Loucy (cell line): Measurements from ENCODE around the gene GAS2L1.

ENCODE experiments used
- H2AFZ ChIP-seq: fragments of 200-600 bp; sonication (generic); 2 replicates; pipeline ENCODE4 v1.6.0; 2016; ENCODE audit warnings: antibody characterized with exemption, mild to moderate bottlenecking, low read length, moderate library complexity
- H3F3A ChIP-seq: fragments of 200-600 bp; 2 replicates; pipeline ENCODE4 v1.6.0; 2016; ENCODE audit warnings: antibody characterized with exemption, low read depth, mild to moderate bottlenecking
- H3K27me3 ChIP-seq: fragments of 200-600 bp; sonication (generic); 2 replicates; pipeline ENCODE4 v1.6.1; 2014; ENCODE audit warnings: low read length, mild to moderate bottlenecking; ENCODE audit not compliant: insufficient read depth, poor library complexity, severe bottlenecking
- H3K36me3 ChIP-seq: fragments of 200-600 bp; sonication (generic); 2 replicates; pipeline ENCODE4 v1.6.1; 2016; ENCODE audit warnings: low read length; ENCODE audit not compliant: insufficient read depth
- H3K4me1 ChIP-seq: fragments of 200-600 bp; sonication (generic); 2 replicates; pipeline ENCODE4 v1.5.1; 2014; ENCODE audit warnings: low read length, mild to moderate bottlenecking; ENCODE audit not compliant: insufficient read depth, poor library complexity, severe bottlenecking
- H3K4me2 ChIP-seq: fragments of 200-600 bp; sonication (generic); 2 replicates; pipeline ENCODE4 v1.6.0; 2014; ENCODE audit warnings: antibody characterized with exemption, low read length, low read depth, mild to moderate bottlenecking; ENCODE audit not compliant: poor library complexity, severe bottlenecking
- H3K4me3 ChIP-seq: fragments of 200-600 bp; sonication (generic); 2 replicates; pipeline ENCODE4 v1.5.1; 2014; ENCODE audit warnings: low read length, mild to moderate bottlenecking, mixed read lengths; ENCODE audit not compliant: poor library complexity, severe bottlenecking
- H3K79me2 ChIP-seq: fragments of 200-600 bp; sonication (generic); 2 replicates; pipeline ENCODE4 v1.6.1; 2014; ENCODE audit warnings: low read length; ENCODE audit not compliant: insufficient read depth
- H3K9ac ChIP-seq: fragments of 200-600 bp; sonication (generic); 2 replicates; pipeline ENCODE4 v1.6.0; 2014; ENCODE audit warnings: mild to moderate bottlenecking, low read depth, low read length, moderate library complexity; ENCODE audit not compliant: poor library complexity, severe bottlenecking
- H3K9me2 ChIP-seq: fragments of 200-600 bp; sonication (generic); replicated peaks from 2 replicates; pipeline ENCODE4 v1.6.1; 2016; ENCODE audit warnings: low read depth, low read length, mixed read lengths
- H3K9me3 ChIP-seq: fragments of 200-600 bp; sonication (generic); 2 replicates; pipeline ENCODE4 v1.6.1; 2014; ENCODE audit warnings: mild to moderate bottlenecking, antibody characterized with exemption, low read length, low read depth; ENCODE audit not compliant: insufficient read depth
- H4K20me1 ChIP-seq: fragments of 200-600 bp; sonication (generic); 2 replicates; pipeline ENCODE4 v1.6.0; 2014; ENCODE audit warnings: antibody characterized with exemption, low read length, mild to moderate bottlenecking; ENCODE audit not compliant: insufficient read depth, poor library complexity, severe bottlenecking
- EZH2phosphoT487 ChIP-seq: fragments of 200-600 bp; IDR thresholded peaks from 2 replicates; pipeline ENCODE4 v1.6.1; 2018; ENCODE audit warnings: antibody characterized with exemption, mild to moderate bottlenecking, moderate library complexity, borderline replicate concordance
- TF ChIP-seq, protein P1 (sequence below): fragments of 200-600 bp; sonication (generic); conservative IDR thresholded peaks from 2 replicates; pipeline ENCODE4 v1.5.1; 2014; ENCODE audit warnings: mild to moderate bottlenecking, antibody characterized with exemption, low read length

Gene GAS2L1

GRCh38 chr22:29325356-29325755 lies 18.9 kb downstream of the GAS2L1 start:
- no peaks in the 10 kb centered on the region for H3K9me3 ChIP-seq
- no peaks in the 10 kb centered on the region for H4K20me1 ChIP-seq
- H3K4me2 ChIP-seq, result no peak overlapping the region
- H3K36me3 ChIP-seq, result peaks cover 40% of the 10 kb centered on the region; the same call in 1 of the 2 replicates
- H2AFZ ChIP-seq, result no peak overlapping the region
- no peak overlapping the region for H3K9ac ChIP-seq
- no peaks in the 10 kb centered on the region for H3K4me1 ChIP-seq
- H3K9me2 ChIP-seq, result no peaks in the 10 kb centered on the region
- H3K4me3 ChIP-seq, result no peak overlapping the region
- H3K79me2 ChIP-seq, result no peaks in the 10 kb centered on the region
- H3F3A ChIP-seq, result no peaks in the 10 kb centered on the region
- TF ChIP-seq EZH2phosphoT487, result no peak
- TF ChIP-seq, protein P1, sequence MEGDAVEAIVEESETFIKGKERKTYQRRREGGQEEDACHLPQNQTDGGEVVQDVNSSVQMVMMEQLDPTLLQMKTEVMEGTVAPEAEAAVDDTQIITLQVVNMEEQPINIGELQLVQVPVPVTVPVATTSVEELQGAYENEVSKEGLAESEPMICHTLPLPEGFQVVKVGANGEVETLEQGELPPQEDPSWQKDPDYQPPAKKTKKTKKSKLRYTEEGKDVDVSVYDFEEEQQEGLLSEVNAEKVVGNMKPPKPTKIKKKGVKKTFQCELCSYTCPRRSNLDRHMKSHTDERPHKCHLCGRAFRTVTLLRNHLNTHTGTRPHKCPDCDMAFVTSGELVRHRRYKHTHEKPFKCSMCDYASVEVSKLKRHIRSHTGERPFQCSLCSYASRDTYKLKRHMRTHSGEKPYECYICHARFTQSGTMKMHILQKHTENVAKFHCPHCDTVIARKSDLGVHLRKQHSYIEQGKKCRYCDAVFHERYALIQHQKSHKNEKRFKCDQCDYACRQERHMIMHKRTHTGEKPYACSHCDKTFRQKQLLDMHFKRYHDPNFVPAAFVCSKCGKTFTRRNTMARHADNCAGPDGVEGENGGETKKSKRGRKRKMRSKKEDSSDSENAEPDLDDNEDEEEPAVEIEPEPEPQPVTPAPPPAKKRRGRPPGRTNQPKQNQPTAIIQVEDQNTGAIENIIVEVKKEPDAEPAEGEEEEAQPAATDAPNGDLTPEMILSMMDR, result no peak
- no peaks in the 10 kb centered on the region for H3K27me3 ChIP-seq

DNA sequence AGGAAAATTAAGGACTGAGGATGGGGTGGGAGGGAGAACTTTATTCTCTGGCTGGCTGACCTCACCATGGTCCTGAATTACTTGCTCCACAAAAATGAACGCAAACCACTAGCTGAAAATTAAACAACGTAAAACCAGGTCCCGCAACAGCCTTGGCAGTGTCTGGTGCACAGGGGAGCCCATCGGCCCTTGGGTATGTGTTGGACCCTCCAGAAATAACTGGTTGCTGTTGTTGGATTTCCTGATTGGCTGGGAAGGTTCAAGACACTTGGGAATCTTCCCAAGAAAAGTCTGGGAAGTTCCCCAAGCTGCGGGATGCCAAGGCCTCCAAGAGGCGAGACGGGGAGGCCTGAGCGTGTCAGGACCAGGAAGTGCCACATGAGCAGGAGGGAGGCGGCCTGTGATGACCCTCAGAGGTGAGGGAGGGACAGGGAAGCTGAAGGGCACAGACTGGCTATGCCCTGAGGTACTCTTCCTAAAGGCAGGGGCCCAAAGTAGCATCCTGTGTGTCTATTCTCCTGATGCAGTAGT lies 19.4 kb downstream of the GAS2L1 start:
- TF ChIP-seq EZH2phosphoT487, result no peak
- TF ChIP-seq, protein P1, result no peak
- Histone ChIP-seq H3K4me1 (no peaks in the 10 kb centered on the region), H3K9me2 (no peaks in the 10 kb centered on the region), H3F3A (no peaks in the 10 kb centered on the region), H3K9me3 (no peaks in the 10 kb centered on the region), H3K4me3 (no peak overlapping the region), H3K4me2 (no peak overlapping the region), H3K79me2 (no peaks in the 10 kb centered on the region), H3K27me3 (no peaks in the 10 kb centered on the region), H2AFZ (no peak overlapping the region), H3K9ac (no peak overlapping the region), H4K20me1 (no peaks in the 10 kb centered on the region), H3K36me3 (peaks cover 45% of the 10 kb centered on the region; the same call in 1 of the 2 replicates)

DNA sequence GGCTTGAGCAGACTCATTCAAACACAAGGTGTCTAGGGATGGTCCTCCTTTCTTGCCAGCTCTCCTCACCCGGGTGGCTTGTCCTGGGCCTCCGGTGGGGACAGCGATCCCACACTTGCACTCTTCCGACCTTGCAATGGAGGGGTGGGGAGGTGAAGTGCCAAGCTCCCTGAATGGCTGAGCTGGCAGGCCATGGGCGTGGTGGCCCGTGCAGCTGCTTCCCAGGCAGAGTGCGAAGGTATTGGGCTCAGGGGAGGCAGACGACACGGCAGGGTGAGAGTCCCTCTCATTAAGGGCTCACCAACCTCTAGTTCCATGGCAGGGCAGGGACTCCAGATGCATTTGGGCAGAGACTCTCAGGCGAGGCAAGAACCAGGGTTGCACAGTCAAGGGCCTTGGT lies 20.0 kb downstream of the GAS2L1 start:
- Histone ChIP-seq H3K9ac (no peak overlapping the region), H3K4me1 (no peaks in the 10 kb centered on the region), H2AFZ (no peak overlapping the region), H3K9me3 (no peaks in the 10 kb centered on the region), H3K27me3 (no peaks in the 10 kb centered on the region), H3K4me2 (no peak overlapping the region), H3K4me3 (no peak overlapping the region), H3K36me3 (peaks cover 51% of the 10 kb centered on the region; the same call in 1 of the 2 replicates), H3K9me2 (no peaks in the 10 kb centered on the region), H3F3A (no peaks in the 10 kb centered on the region), H3K79me2 (no peaks in the 10 kb centered on the region), H4K20me1 (no peaks in the 10 kb centered on the region)
- no peak for TF ChIP-seq EZH2phosphoT487
- TF ChIP-seq, protein P1, result no peak
